Endothelial cell of umbilical vein (primary cell): Measurements from ENCODE around the gene PADI1. TPM values are rescaled to one million over a fixed set of nuclear protein-coding genes. Genes with fewer than 3 reads are reported as not detected.

Experiments
- BruUV-seq: library from RNA; stranded (reverse); fragments of 400-500 nt; replicated peaks from 2 replicates; lab custom pipeline; 2021; lab: Mats Ljungman, UMichigan
- CTCF ChIA-PET: fragments of 300-600, 350-600 bp; sonication (Branson Sonifier 250); formaldehyde crosslinking; loops from one replicate; lab custom pipeline; 2021; ENCODE audit warnings: antibody characterized with exemption, inconsistent platforms; lab: Charles Lee
- POLR2A ChIA-PET: fragments of 300-600, 350-600 bp; sonication (Branson Sonifier 250); formaldehyde crosslinking; loops from one replicate; lab custom pipeline; 2021; ENCODE audit warnings: antibody characterized with exemption, inconsistent platforms; lab: Charles Lee
- DNase-seq: peaks from one replicate; pipeline ENCODE4 v3.0.0-alpha.2; 2011; ENCODE audit warnings: low read depth, low spot score
- FAIRE-seq: peaks from 2 replicates; lab custom pipeline; 2011; peaks lifted over from hg19 to GRCh38; lab: Jason Lieb, UNC
- H2AFZ ChIP-seq: 2 replicates; pipeline ENCODE4 v1.6.0; 2012; ENCODE audit warnings: low read depth, low read length, control low read depth, inconsistent platforms
- H3K27ac ChIP-seq: 2 replicates; pipeline ENCODE4 v1.5.1; 2011; ENCODE audit warnings: low read depth, mild to moderate bottlenecking, control low read depth, low read length, moderate library complexity; ENCODE audit not compliant: insufficient read depth
- H3K27me3 ChIP-seq, 2 experiments: 2 replicates each; pipeline versions ENCODE4 v1.6.0 to v1.6.1; 2011; ENCODE audit warnings: low read length in 2 of 2, mixed read lengths in 1 of 2; ENCODE audit not compliant: control insufficient read depth in 2 of 2, insufficient read depth in 2 of 2
- H3K36me3 ChIP-seq, 2 experiments: 2 replicates in 1 of 2; 3 replicates in 1 of 2; pipeline ENCODE4 v1.5.1; 2011; ENCODE audit warnings: low read length in 2 of 2, mild to moderate bottlenecking in 1 of 2, moderate library complexity in 1 of 2; ENCODE audit not compliant: control insufficient read depth in 2 of 2, insufficient read depth in 2 of 2; ENCODE audit errors: extremely low read depth in 1 of 2
- H3K4me1 ChIP-seq: 3 replicates; pipeline ENCODE4 v1.5.1; 2011; ENCODE audit warnings: mild to moderate bottlenecking, low read length; ENCODE audit not compliant: control insufficient read depth, insufficient read depth; ENCODE audit errors: extremely low read depth
- H3K4me2 ChIP-seq: 2 replicates; pipeline ENCODE4 v1.6.1; 2011; ENCODE audit warnings: low read length, control low read depth, mixed read lengths; ENCODE audit not compliant: insufficient read depth
- H3K4me3 ChIP-seq, 3 experiments: fragments of 200-600 bp in 1 of 3; sonication (generic), shearing (Covaris generic) in 1 of 3; replicated peaks in 1 of 3; 2 replicates each; pipeline ENCODE4 v1.5.1; 2011 to 2016; ENCODE audit warnings: control low read depth in 3 of 3, low read length in 3 of 3, mild to moderate bottlenecking in 2 of 3, inconsistent platforms in 1 of 3, low read depth in 1 of 3, moderate library complexity in 1 of 3; ENCODE audit not compliant: insufficient read depth in 1 of 3
- H3K79me2 ChIP-seq: 2 replicates; pipeline ENCODE4 v1.6.0; 2012; ENCODE audit warnings: low read length, inconsistent platforms; ENCODE audit not compliant: control insufficient read depth, insufficient read depth
- H3K9ac ChIP-seq: replicated peaks from 2 replicates; pipeline ENCODE3; 2011; ENCODE audit warnings: low read length, control low read depth; ENCODE audit not compliant: insufficient read depth; ENCODE audit errors: extremely low read depth
- H3K9me1 ChIP-seq: replicated peaks from 3 replicates; pipeline ENCODE4 v1.6.0; 2011; ENCODE audit warnings: mild to moderate bottlenecking, low read length; ENCODE audit not compliant: control insufficient read depth, insufficient read depth; ENCODE audit errors: extremely low read depth
- H3K9me3 ChIP-seq: replicated peaks from 2 replicates; pipeline ENCODE4 v1.5.1; 2012; ENCODE audit warnings: low read length, inconsistent platforms; ENCODE audit not compliant: control insufficient read depth, insufficient read depth
- H4K20me1 ChIP-seq: replicated peaks from 2 replicates; pipeline ENCODE3; 2011; ENCODE audit warnings: mild to moderate bottlenecking, low read length; ENCODE audit not compliant: control insufficient read depth, insufficient read depth; ENCODE audit errors: extremely low read depth
- EZH2 ChIP-seq: IDR thresholded peaks from 2 replicates; pipeline ENCODE4 v1.6.1; 2012; ENCODE audit warnings: borderline replicate concordance, low read depth, mild to moderate bottlenecking, moderate library complexity, low read length, inconsistent platforms; ENCODE audit not compliant: severe bottlenecking
- FOS ChIP-seq: IDR thresholded peaks from 2 replicates; pipeline ENCODE4 v1.6.1; 2011; ENCODE audit warnings: mild to moderate bottlenecking, low read length, moderate library complexity, borderline replicate concordance; ENCODE audit not compliant: insufficient read depth
- GATA2 ChIP-seq: IDR thresholded peaks from 2 replicates; pipeline ENCODE4 v1.7.0; 2011; ENCODE audit warnings: low read depth, mild to moderate bottlenecking, moderate library complexity, mixed read lengths, low read length; ENCODE audit not compliant: insufficient read length, insufficient read depth
- JUN ChIP-seq: IDR thresholded peaks from 2 replicates; pipeline ENCODE4 v1.6.1; 2011; ENCODE audit warnings: borderline replicate concordance, low read depth; ENCODE audit not compliant: insufficient read length, insufficient read depth
- MYC ChIP-seq: IDR thresholded peaks from one replicate; pipeline ENCODE4 v1.6.1; 2011; ENCODE audit warnings: mild to moderate bottlenecking, low read depth, low read length
- POLR2A ChIP-seq: IDR thresholded peaks from 2 replicates; pipeline ENCODE4 v1.6.1; 2012; ENCODE audit warnings: low read depth, mild to moderate bottlenecking, control low read depth, low read length
- POLR2AphosphoS5 ChIP-seq: IDR thresholded peaks from 2 replicates; pipeline ENCODE4 v1.6.1; 2012; ENCODE audit warnings: low read depth, mild to moderate bottlenecking, control low read depth, low read length, moderate library complexity; ENCODE audit not compliant: insufficient read depth
- dilution Hi-C: fragments of 300-500 bp; cut with MboI; formaldehyde crosslinking; loops from one replicate; pipeline ENCODE4 v1.15.0; 2019; ENCODE audit warnings: low sequenced_read_pairs; ENCODE audit not compliant: extremely low pct_ligation_motif_present
- intact Hi-C: fragments of 100-400 bp; cut with micrococcal nuclease; formaldehyde crosslinking; loops from one replicate; pipeline ENCODE4 v1.10.0; 2022
- polyA plus RNA-seq, 4 experiments: library from polyadenylated mRNA; depleted of rRNA in 3 of 4; stranded (reverse) in 3 of 4; unstranded in 1 of 4; fragments of >200 nt; gene quantifications; 2 replicates each; pipeline versions ENCODE4 v1.2.1 to v1.2.3, GENCODE V29; 2011 to 2012; ENCODE audit warnings: missing spikeins in 1 of 4
- total RNA-seq: library from RNA; stranded (reverse); gene quantifications from 2 replicates; pipeline ENCODE4 v1.2.3, GENCODE V29; 2021
- TF ChIP-seq, protein P1 (sequence below), 2 donors: IDR thresholded peaks; 1 replicate in 1 of 2; 2 replicates in 1 of 2; pipeline ENCODE4 v1.5.1; 2011; ENCODE audit warnings: low read length in 2 of 2, mild to moderate bottlenecking in 2 of 2, moderate library complexity in 2 of 2, control low read depth in 1 of 2, inconsistent platforms in 1 of 2, low read depth in 1 of 2; ENCODE audit not compliant: insufficient read depth in 1 of 2; ENCODE audit errors: extremely low read depth in 1 of 2
- TF ChIP-seq, protein P2 (sequence below): IDR thresholded peaks from 2 replicates; pipeline ENCODE4 v1.6.1; 2011; ENCODE audit not compliant: insufficient read depth, insufficient read length

The PADI1 gene
- total and polyA plus RNA-seq, 2 donors (not counting 3 experiments of a cell fraction or from before 2014, with no cell fraction given) = 0.01 TPM; not detected in 1

DNA sequence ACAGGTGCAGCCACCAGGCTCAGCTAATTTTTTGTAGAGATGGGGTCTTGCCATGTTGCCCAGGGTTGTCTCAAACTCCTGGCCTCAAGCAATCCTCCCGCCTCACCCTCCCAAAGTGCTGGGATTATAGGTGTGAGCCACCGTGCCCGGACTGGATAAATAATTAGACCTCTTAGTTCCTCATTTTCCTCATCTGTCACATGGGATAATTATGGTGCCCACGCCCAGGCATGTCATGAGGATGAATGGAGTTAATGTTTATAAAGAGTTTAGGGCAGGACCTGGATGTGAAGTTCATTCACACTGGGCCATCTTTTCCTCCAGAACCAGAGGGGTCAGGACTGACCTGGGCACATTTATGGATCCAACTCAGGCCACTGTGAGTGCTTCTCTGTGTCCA, 67.7 kb downstream of the PADI1 start:
- dilution Hi-C loops (no loop called here), intact Hi-C loops (no loop called here)
- no peak overlapping the region for H3K4me2 ChIP-seq
- no peaks in the 10 kb centered on the region for H3K9me3 ChIP-seq
- no peak for TF ChIP-seq POLR2AphosphoS5
- no peak for TF ChIP-seq EZH2
- no peak for TF ChIP-seq MYC
- TF ChIP-seq, protein P1, sequence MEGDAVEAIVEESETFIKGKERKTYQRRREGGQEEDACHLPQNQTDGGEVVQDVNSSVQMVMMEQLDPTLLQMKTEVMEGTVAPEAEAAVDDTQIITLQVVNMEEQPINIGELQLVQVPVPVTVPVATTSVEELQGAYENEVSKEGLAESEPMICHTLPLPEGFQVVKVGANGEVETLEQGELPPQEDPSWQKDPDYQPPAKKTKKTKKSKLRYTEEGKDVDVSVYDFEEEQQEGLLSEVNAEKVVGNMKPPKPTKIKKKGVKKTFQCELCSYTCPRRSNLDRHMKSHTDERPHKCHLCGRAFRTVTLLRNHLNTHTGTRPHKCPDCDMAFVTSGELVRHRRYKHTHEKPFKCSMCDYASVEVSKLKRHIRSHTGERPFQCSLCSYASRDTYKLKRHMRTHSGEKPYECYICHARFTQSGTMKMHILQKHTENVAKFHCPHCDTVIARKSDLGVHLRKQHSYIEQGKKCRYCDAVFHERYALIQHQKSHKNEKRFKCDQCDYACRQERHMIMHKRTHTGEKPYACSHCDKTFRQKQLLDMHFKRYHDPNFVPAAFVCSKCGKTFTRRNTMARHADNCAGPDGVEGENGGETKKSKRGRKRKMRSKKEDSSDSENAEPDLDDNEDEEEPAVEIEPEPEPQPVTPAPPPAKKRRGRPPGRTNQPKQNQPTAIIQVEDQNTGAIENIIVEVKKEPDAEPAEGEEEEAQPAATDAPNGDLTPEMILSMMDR (IDR thresholded peaks at IDR 0.05; ENCODE audit: extremely low read depth in 1 of 2, insufficient read depth in 1 of 2, low read depth in 1 of 2, low read length in 2 of 2) = no peak
- TF ChIP-seq JUN = no peak
- TF ChIP-seq GATA2 = no peak
- TF ChIP-seq, protein P2, sequence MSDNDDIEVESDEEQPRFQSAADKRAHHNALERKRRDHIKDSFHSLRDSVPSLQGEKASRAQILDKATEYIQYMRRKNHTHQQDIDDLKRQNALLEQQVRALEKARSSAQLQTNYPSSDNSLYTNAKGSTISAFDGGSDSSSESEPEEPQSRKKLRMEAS = no peak
- TF ChIP-seq POLR2A = no peak
- no peak for TF ChIP-seq FOS
- no peaks in the 10 kb centered on the region for H3K36me3 ChIP-seq
- no peak for FAIRE-seq
- no peak overlapping the region for H2AFZ ChIP-seq
- no peaks in the 10 kb centered on the region for H3K4me1 ChIP-seq
- no peak for DNase-seq
- ChIA-PET CTCF (interaction anchor here (0.9 to 4.8 kb wide), 8 partner anchors 10 to 212 kb away, joined by 3 to 31 read pairs (median 7); partner anchors contain the start of gene PADI2), POLR2A (no interaction called here)
- no peaks in the 10 kb centered on the region for H3K9me1 ChIP-seq
- no peaks in the 10 kb centered on the region for H3K27me3 ChIP-seq
- H3K9ac ChIP-seq = no peak overlapping the region
- no peak overlapping the region for H3K27ac ChIP-seq
- no TSS peak for BruUV-seq
- H3K4me3 ChIP-seq = no peak overlapping the region
- no peaks in the 10 kb centered on the region for H4K20me1 ChIP-seq
- no peaks in the 10 kb centered on the region for H3K79me2 ChIP-seq
